ENCODE measurements around the gene OR6C70.
"Not testable (repeated sequence)": the region's sequence is repeated elsewhere in the genome, so short reads cannot be mapped to it uniquely, and the experiment has no call there.

The OR6C70 gene

GRCh38 chr12:55470088-55470829, at the start of gene OR6C70:
Gene OR6C70 (minus strand): TSS chr12:55470138. CDS start chr12:55470138, 0 bp downstream.
- no peak for DNase-seq (ENCODE audit: low read depth in 2 of 2)

- DNase-seq (ENCODE audit: low read depth in 2 of 2), result no peak
Observed at GRCh38 chr12:55516391-55516790, 46.5 kb upstream of the OR6C70 start.

- DNase-seq (ENCODE audit: low read depth in 2 of 2), result no peak
Observed at GRCh38 chr12:55515696-55516095, 45.8 kb upstream of the OR6C70 start.

- no peak for DNase-seq (ENCODE audit: low read depth in 2 of 2)
Observed at GRCh38 chr12:55501601-55502000, 31.7 kb upstream of the OR6C70 start.

- DNase-seq (ENCODE audit: low read depth in 2 of 2), result no peak
Observed at GRCh38 chr12:55499810-55500252, 29.9 kb upstream of the OR6C70 start.

GRCh38 chr12:55499231-55499630, 29.3 kb upstream of the OR6C70 start:
- DNase-seq (ENCODE audit: low read depth in 2 of 2), result no peak

GRCh38 chr12:55495490-55495889, 25.6 kb upstream of the OR6C70 start:
- no peak for DNase-seq (ENCODE audit: low read depth in 2 of 2)

GRCh38 chr12:55492078-55492477, 22.1 kb upstream of the OR6C70 start, which contains the start of gene OR6C68:
Gene OR6C68 (plus strand): TSS chr12:55492378. CDS start chr12:55492378, 0 bp downstream.
- no peak for DNase-seq (ENCODE audit: low read depth in 2 of 2)

GRCh38 chr12:55484284-55484683, 14.3 kb upstream of the OR6C70 start:
- not testable (repeated sequence) for DNase-seq (ENCODE audit: low read depth in 2 of 2)

GRCh38 chr12:55479136-55479535, 9.2 kb upstream of the OR6C70 start:
- DNase-seq (ENCODE audit: low read depth in 2 of 2), result not testable (repeated sequence)

- DNase-seq (ENCODE audit: low read depth in 2 of 2), result no peak
Observed at GRCh38 chr12:55472264-55472663, 2.3 kb upstream of the OR6C70 start.

GRCh38 chr12:55469291-55469690, 647 bp downstream of the OR6C70 start:
- no peak for DNase-seq (ENCODE audit: low read depth in 2 of 2)

GRCh38 chr12:55467836-55468235, 2.1 kb downstream of the OR6C70 start:
- DNase-seq (ENCODE audit: low read depth in 2 of 2), result no peak

GRCh38 chr12:55464926-55465325, 5.0 kb downstream of the OR6C70 start:
- DNase-seq (ENCODE audit: low read depth in 2 of 2), result not testable (repeated sequence)

GRCh38 chr12:55448825-55449224, 21.1 kb downstream of the OR6C70 start:
- DNase-seq (ENCODE audit: low read depth in 2 of 2), result no peak

GRCh38 chr12:55446326-55446725, 23.6 kb downstream of the OR6C70 start:
- DNase-seq (ENCODE audit: low read depth in 2 of 2), result no peak

- no peak for DNase-seq (ENCODE audit: low read depth in 2 of 2)
Observed at GRCh38 chr12:55445357-55445756, 24.6 kb downstream of the OR6C70 start.

GRCh38 chr12:55443776-55444175, 26.2 kb downstream of the OR6C70 start, which contains the start of gene OR6C2:
Gene OR6C2 (plus strand): TSS chr12:55444076. CDS start chr12:55452214, 8,138 bp downstream.
- no peak for DNase-seq (ENCODE audit: low read depth in 2 of 2)

- DNase-seq (ENCODE audit: low read depth in 2 of 2), result not testable (repeated sequence)
Observed at GRCh38 chr12:55441233-55441632, 28.7 kb downstream of the OR6C70 start.

- no peak for DNase-seq (ENCODE audit: low read depth in 2 of 2)
Observed at GRCh38 chr12:55428331-55429243, 41.4 kb downstream of the OR6C70 start.

- DNase-seq (ENCODE audit: low read depth in 2 of 2), result no peak
Observed at GRCh38 chr12:55425954-55426353, 44.0 kb downstream of the OR6C70 start, which contains the start of gene OR6C76. Gene OR6C76 (plus strand): TSS chr12:55426254. CDS start chr12:55426254, 0 bp downstream.

GRCh38 chr12:55420307-55420962, 49.5 kb downstream of the OR6C70 start:
- no peak for DNase-seq (ENCODE audit: low read depth in 2 of 2)

Data from stimulated activated CD8-positive, alpha-beta memory T cell treated with anti-CD3 and anti-CD28 coated beads, Interleukin-7, amount 100 ng/mL, for 1 hour (primary cell).